ENCODE measurements around the gene SRPK3. TPM values are rescaled to one million over a fixed set of nuclear protein-coding genes. Genes with fewer than 3 reads are reported as not detected.

The SRPK3 gene
- total RNA-seq, 1 experiment from 2014 or later: 0.46 TPM

GRCh38 chrX:153776120-153776599 lies 4.7 kb upstream of the SRPK3 start:
- H3K27ac ChIP-seq: no peak overlapping the region

GRCh38 chrX:153776611-153777045 lies 4.2 kb upstream of the SRPK3 start:
- POLR2A ChIA-PET (ENCODE audit: unreplicated experiment): no interaction called here
- H3K79me2 ChIP-seq (ENCODE audit: low read depth): no peaks in the 10 kb centered on the region
- no peak overlapping the region for H3K27ac ChIP-seq
- H2AFZ ChIP-seq: no peak overlapping the region
- H3F3A ChIP-seq (ENCODE audit: insufficient read depth, low read depth): no peaks in the 10 kb centered on the region
- no peak for DNase-seq
- H3K36me3 ChIP-seq (ENCODE audit: low read depth): no peaks in the 10 kb centered on the region
- H3K27me3 ChIP-seq (ENCODE audit: insufficient read depth, low read depth): no peaks in the 10 kb centered on the region
- CTCF ChIA-PET: no interaction called here
- intact Hi-C loops (cut with micrococcal nuclease; ENCODE audit: unreplicated experiment): no loop called here
- H3K9me2 ChIP-seq (ENCODE audit: insufficient read depth): no peaks in the 10 kb centered on the region
- no peak overlapping the region for H3K4me2 ChIP-seq
- no peaks in the 10 kb centered on the region for H4K20me1 ChIP-seq (ENCODE audit: insufficient read depth)
- H3K4me3 ChIP-seq: no peak overlapping the region
- H3K9me3 ChIP-seq (ENCODE audit: insufficient read depth, low read depth): no peaks in the 10 kb centered on the region
- TF ChIP-seq, protein P1, sequence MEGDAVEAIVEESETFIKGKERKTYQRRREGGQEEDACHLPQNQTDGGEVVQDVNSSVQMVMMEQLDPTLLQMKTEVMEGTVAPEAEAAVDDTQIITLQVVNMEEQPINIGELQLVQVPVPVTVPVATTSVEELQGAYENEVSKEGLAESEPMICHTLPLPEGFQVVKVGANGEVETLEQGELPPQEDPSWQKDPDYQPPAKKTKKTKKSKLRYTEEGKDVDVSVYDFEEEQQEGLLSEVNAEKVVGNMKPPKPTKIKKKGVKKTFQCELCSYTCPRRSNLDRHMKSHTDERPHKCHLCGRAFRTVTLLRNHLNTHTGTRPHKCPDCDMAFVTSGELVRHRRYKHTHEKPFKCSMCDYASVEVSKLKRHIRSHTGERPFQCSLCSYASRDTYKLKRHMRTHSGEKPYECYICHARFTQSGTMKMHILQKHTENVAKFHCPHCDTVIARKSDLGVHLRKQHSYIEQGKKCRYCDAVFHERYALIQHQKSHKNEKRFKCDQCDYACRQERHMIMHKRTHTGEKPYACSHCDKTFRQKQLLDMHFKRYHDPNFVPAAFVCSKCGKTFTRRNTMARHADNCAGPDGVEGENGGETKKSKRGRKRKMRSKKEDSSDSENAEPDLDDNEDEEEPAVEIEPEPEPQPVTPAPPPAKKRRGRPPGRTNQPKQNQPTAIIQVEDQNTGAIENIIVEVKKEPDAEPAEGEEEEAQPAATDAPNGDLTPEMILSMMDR (conservative IDR thresholded peaks at IDR 0.05): no peak
- TF ChIP-seq EZH2 (IDR thresholded peaks at IDR 0.05; ENCODE audit: low read depth): no peak
- no peaks in the 10 kb centered on the region for H3K4me1 ChIP-seq (replicated peaks; ENCODE audit: insufficient read depth)
- no TSS peak for BruUV-seq (replicated peaks)

More at GRCh38 chrX:153776120-153776599, 4.7 kb upstream of the SRPK3 start:
- Histone ChIP-seq H3K9me2 (ENCODE audit: insufficient read depth) (no peaks in the 10 kb centered on the region), H2AFZ (no peak overlapping the region), H3K4me1 (replicated peaks; ENCODE audit: insufficient read depth) (no peaks in the 10 kb centered on the region), H3K4me2 (no peak overlapping the region), H3K9me3 (ENCODE audit: insufficient read depth, low read depth) (no peaks in the 10 kb centered on the region), H4K20me1 (ENCODE audit: insufficient read depth) (no peaks in the 10 kb centered on the region), H3F3A (ENCODE audit: insufficient read depth, low read depth) (no peaks in the 10 kb centered on the region), H3K36me3 (ENCODE audit: low read depth) (no peaks in the 10 kb centered on the region), H3K27me3 (ENCODE audit: insufficient read depth, low read depth) (no peaks in the 10 kb centered on the region), H3K79me2 (ENCODE audit: low read depth) (no peaks in the 10 kb centered on the region), H3K4me3 (no peak overlapping the region)
- DNase-seq: no peak
- intact Hi-C loops (cut with micrococcal nuclease; ENCODE audit: unreplicated experiment): no loop called here
- no peak for TF ChIP-seq EZH2 (IDR thresholded peaks at IDR 0.05; ENCODE audit: low read depth)
- TF ChIP-seq, protein P1 (conservative IDR thresholded peaks at IDR 0.05): no peak
- ChIA-PET CTCF (no interaction called here), POLR2A (ENCODE audit: unreplicated experiment) (no interaction called here)
- BruUV-seq (replicated peaks): no TSS peak

GRCh38 chrX:153777261-153778090 lies 3.4 kb upstream of the SRPK3 start:
- H3F3A ChIP-seq (ENCODE audit: insufficient read depth, low read depth): no peaks in the 10 kb centered on the region
- POLR2A ChIA-PET (ENCODE audit: unreplicated experiment): no interaction called here
- CTCF ChIA-PET: no interaction called here

More at GRCh38 chrX:153777261-153778090, 3.4 kb upstream of the SRPK3 start:
- Histone ChIP-seq H3K4me3 (no peak overlapping the region), H3K4me2 (no peak overlapping the region), H2AFZ (no peak overlapping the region), H3K9me3 (ENCODE audit: insufficient read depth, low read depth) (no peaks in the 10 kb centered on the region), H3K9me2 (ENCODE audit: insufficient read depth) (no peaks in the 10 kb centered on the region), H4K20me1 (ENCODE audit: insufficient read depth) (no peaks in the 10 kb centered on the region), H3K4me1 (replicated peaks; ENCODE audit: insufficient read depth) (no peaks in the 10 kb centered on the region), H3K79me2 (ENCODE audit: low read depth) (no peaks in the 10 kb centered on the region), H3K27me3 (ENCODE audit: insufficient read depth, low read depth) (no peaks in the 10 kb centered on the region), H3K36me3 (ENCODE audit: low read depth) (no peaks in the 10 kb centered on the region), H3K27ac (no peak overlapping the region)
- TF ChIP-seq, protein P1 (conservative IDR thresholded peaks at IDR 0.05): no peak
- no peak for TF ChIP-seq EZH2 (IDR thresholded peaks at IDR 0.05; ENCODE audit: low read depth)
- no peak for DNase-seq
- intact Hi-C loops (cut with micrococcal nuclease; ENCODE audit: unreplicated experiment): no loop called here
- BruUV-seq (replicated peaks): no TSS peak

Data from PC-9 (cell line).